ENCODE measurements around the gene SLC24A3.

The SLC24A3 gene

DNA sequence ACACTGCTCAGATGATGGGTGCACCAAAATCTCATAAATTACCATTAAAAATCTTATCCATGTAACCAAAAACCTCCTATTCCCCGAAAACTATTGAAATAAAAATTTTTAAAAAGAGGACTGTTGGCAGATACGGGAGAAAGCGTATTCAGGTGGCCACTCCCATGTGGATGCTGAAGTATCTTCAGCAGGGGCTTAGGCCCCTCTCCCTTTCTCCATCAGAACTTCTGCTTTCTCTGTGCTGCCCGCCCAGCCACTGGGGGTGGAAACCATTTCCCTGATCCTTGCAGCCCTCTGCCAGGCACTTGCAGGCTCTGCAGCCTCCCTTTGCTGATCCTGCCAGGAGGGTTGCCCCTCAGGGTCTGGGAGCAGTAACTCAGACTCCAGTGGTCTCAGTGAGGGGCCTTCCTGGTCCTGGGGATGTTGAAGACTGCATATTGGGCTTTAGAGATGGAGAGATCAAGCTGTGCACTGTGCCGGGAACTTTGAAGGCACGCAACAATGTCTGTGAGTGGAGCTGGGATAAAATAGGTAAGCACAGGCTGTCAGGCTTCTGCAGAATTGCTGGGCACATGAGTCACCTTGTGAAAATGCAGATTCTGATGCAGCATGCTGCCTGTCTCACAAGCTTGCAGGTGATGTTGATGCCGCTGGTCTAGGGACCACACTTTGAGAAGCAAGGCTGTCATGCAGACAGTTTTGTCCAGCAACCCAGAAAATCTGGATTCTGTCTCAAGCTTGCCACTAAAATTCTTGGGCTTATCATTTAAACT is 59.6 kb downstream of the SLC24A3 start:
- Histone ChIP-seq H3K9me3 (no peaks in the 10 kb centered on the region), H3K27ac (peak overlapping the region; percentile 54), H3K4me3 (ENCODE audit: low read depth in 1 of 2, low read length in 1 of 2) (no peak overlapping the region), H3K27me3 (no peaks in the 10 kb centered on the region), H3K4me1 (ENCODE audit: control insufficient read depth in 1 of 2, insufficient read depth in 1 of 2, low read depth in 1 of 2, low read length in 1 of 2) (peaks cover 48 to 57% of the 10 kb centered on the region in 2 experiments), H3K36me3 (no peaks in the 10 kb centered on the region)
- TF ChIP-seq, protein P1, sequence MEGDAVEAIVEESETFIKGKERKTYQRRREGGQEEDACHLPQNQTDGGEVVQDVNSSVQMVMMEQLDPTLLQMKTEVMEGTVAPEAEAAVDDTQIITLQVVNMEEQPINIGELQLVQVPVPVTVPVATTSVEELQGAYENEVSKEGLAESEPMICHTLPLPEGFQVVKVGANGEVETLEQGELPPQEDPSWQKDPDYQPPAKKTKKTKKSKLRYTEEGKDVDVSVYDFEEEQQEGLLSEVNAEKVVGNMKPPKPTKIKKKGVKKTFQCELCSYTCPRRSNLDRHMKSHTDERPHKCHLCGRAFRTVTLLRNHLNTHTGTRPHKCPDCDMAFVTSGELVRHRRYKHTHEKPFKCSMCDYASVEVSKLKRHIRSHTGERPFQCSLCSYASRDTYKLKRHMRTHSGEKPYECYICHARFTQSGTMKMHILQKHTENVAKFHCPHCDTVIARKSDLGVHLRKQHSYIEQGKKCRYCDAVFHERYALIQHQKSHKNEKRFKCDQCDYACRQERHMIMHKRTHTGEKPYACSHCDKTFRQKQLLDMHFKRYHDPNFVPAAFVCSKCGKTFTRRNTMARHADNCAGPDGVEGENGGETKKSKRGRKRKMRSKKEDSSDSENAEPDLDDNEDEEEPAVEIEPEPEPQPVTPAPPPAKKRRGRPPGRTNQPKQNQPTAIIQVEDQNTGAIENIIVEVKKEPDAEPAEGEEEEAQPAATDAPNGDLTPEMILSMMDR (IDR thresholded peaks at IDR 0.05) = no peak

DNA sequence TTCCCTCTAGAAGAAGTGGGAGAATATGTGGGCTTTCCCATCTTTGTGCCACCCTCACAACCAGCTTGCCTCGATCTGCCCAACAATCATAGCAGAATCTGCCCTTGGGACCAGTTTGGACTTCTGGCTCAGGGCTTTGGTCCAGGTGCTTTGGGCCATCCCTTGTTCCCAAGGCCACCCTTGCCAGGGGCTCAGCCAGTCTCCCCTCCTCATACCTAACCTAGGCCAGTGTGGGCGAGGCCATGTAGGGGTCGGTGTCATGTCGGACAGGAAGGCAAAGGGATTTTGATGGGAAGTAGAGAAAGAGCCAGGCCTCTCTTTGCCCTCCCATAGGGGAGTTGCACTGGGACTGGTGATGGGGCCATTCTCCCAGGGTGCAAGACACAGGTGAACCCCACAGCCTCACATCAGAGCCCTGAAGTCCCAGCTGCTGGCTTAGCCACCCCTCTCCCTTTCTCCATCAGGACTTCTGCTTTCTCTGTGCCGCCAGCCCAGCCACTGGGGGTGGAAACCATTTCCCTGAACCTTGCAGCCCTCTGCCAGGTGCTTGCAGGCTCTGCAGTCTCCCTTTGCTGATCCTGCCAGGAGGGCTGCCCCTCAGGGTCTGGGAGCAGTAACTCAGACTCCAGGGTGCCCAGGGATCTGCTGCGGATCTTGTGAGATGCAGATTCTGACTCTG is 60.7 kb downstream of the SLC24A3 start:
- Histone ChIP-seq H3K27ac (peak overlapping the region; percentile 54), H3K4me1 (ENCODE audit: control insufficient read depth in 1 of 2, insufficient read depth in 1 of 2, low read depth in 1 of 2, low read length in 1 of 2) (peaks cover 58 to 67% of the 10 kb centered on the region in 2 experiments), H3K9me3 (no peaks in the 10 kb centered on the region)

DNA sequence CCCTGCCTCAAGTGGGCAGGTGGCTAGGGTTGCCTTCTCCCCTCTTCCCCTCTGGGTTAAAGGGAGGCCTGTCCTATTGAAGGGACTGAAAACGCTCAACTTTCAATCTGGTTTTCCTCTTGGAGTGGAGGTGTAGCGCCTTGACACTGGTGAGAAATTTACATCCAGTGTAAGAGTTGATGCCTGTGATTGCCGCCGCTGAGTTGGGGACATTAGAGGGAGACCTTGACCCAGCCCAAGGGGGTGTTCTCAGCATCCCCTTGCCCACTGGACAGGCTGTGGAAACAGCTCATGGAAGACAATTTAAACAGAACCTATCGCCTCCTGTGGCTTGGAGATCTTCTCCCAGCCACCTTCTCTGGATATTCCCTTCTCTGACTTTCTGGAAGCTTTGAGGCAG is 61.6 kb downstream of the SLC24A3 start:
- no peak overlapping the region for H3K27ac ChIP-seq
- no peaks in the 10 kb centered on the region for H3K36me3 ChIP-seq
- H3K9me3 ChIP-seq = no peaks in the 10 kb centered on the region
- no peak overlapping the region for H3K4me3 ChIP-seq (ENCODE audit: low read depth in 1 of 2, low read length in 1 of 2)
- no peaks in the 10 kb centered on the region for H3K27me3 ChIP-seq
- TF ChIP-seq, protein P1 (IDR thresholded peaks at IDR 0.05) = no peak
- peaks cover 67 to 76% of the 10 kb centered on the region in 2 experiments for H3K4me1 ChIP-seq (ENCODE audit: control insufficient read depth in 1 of 2, insufficient read depth in 1 of 2, low read depth in 1 of 2, low read length in 1 of 2)

More for the DNA sequence above, 60.7 kb downstream of the SLC24A3 start:
- Histone ChIP-seq H3K4me3 (ENCODE audit: low read depth in 1 of 2, low read length in 1 of 2) (no peak overlapping the region), H3K27me3 (no peaks in the 10 kb centered on the region), H3K36me3 (no peaks in the 10 kb centered on the region)
- TF ChIP-seq, protein P1 (IDR thresholded peaks at IDR 0.05) = no peak

DNA sequence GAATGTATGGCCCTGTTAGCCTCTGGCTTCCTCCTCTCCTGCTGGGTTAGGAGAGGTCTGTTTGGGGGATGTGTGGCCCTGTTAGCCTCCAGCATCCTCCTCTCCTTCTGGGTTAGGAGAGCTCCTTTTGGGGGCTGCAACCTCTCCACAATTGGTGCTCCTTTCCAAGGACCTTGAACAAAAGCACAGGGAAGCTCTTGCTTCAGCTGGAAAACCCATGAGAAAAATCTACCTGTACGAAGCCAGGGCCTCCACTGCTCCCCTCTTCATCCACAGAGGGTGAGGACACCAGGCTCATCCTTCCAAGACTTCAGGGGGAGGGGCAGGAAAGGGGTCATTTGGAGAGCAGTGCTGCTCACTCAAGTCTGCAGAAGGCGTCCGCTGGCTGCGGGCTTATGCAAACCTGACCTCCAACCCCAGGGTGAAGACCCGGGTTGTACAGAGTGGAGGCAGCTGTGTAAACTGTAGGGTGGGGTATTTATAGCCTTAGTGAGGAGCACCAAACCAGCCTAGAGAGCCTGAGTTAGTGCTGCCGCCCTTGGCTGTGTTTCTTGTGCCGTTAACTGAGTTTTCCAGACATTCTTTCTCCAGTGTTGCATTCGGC is 62.1 kb downstream of the SLC24A3 start:
- no peaks in the 10 kb centered on the region for H3K27me3 ChIP-seq
- no peaks in the 10 kb centered on the region for H3K36me3 ChIP-seq
- no peaks in the 10 kb centered on the region for H3K9me3 ChIP-seq
- H3K4me3 ChIP-seq (ENCODE audit: low read depth in 1 of 2, low read length in 1 of 2) = no peak overlapping the region
- peaks cover 72 to 80% of the 10 kb centered on the region in 2 experiments for H3K4me1 ChIP-seq (ENCODE audit: control insufficient read depth in 1 of 2, insufficient read depth in 1 of 2, low read depth in 1 of 2, low read length in 1 of 2)
- TF ChIP-seq, protein P1 (IDR thresholded peaks at IDR 0.05) = no peak
- peak overlapping the region; percentile 81 for H3K27ac ChIP-seq

DNA sequence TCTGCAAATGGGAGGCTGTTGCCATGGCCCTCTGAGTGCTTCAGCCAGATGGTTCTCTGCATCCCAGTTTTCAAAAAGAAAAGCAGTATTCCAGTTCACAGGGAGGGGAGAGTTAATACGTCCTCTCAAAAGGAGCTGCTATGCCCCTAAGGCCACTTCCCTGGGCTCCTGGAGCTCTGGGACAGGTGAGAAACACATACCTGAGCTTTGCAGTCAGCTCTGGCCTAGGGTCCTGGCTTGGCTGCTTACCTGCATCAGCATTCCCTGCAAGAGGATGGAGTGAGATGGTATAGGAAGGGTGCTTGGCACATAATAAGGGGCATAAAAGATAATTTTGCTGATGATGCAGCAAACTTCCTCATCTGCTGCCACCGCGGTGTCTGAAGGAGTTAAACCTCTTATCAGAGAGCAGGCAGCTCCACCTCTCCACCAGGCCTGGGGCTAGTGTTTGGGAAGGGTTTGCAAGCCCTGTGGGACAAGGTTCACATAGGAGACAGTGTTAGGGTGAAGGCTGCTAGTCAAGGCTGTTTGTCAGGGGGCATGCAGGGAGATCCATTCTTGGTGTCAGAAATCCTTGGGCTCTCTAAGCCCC is 62.7 kb downstream of the SLC24A3 start:
- no peaks in the 10 kb centered on the region for H3K9me3 ChIP-seq
- H3K36me3 ChIP-seq = no peaks in the 10 kb centered on the region
- no peak overlapping the region for H3K4me3 ChIP-seq (ENCODE audit: low read depth in 1 of 2, low read length in 1 of 2)
- TF ChIP-seq, protein P1 (IDR thresholded peaks at IDR 0.05) = no peak
- peaks cover 72 to 80% of the 10 kb centered on the region in 2 experiments for H3K4me1 ChIP-seq (ENCODE audit: control insufficient read depth in 1 of 2, insufficient read depth in 1 of 2, low read depth in 1 of 2, low read length in 1 of 2)
- H3K27ac ChIP-seq = peak overlapping the region; percentile 81
- no peaks in the 10 kb centered on the region for H3K27me3 ChIP-seq
